NK-92 (cell line): ENCODE results near the gene GADD45G.

Source experiments
- DNase-seq: peaks from one replicate; lab custom pipeline; 2025; ENCODE audit not compliant: unreplicated experiment; lab: John Stamatoyannopoulos, UW

The GADD45G gene

DNA sequence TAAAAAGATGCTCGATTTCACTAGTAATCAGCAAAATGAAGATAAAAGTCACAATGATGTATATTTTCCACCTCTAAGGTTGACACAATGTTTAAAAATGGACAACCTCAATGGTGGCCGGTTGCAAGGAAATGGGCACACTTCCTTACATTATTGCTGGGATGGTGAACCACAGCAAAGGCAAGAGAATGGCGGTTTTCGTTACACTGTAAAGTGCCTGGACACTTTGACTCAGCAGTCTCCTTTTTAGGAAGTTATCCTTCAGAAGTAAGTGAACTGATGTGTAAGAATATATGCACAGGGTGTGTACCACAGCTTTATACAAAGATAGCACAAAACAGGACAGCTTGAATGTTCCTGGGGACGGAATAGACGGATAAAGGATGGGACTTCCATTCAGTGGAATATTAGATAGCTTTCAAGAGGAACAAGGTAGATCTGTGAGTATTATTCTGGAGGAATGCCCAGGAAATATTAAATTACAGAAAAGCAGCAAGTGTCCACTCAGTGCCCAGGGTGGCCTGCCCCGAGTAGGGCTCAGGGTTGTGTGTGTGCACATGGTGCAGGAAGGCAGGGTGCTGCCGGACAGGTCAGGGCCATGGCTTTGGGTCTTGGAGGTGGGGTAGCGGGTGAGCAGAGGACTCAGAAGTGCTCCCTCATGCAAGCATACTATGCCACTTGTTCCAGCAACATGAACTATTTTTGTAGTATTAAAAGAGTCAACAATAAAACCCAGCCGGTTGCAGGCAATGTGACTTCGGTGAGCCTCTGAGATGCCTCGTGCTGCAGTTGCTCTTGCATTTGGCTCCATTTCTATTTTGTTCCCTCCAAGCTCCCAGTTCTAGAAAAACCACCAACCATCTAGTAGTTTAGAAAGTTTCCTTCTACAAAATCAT, 24.5 kb downstream of the GADD45G start:
- DNase-seq = no peak

- no peak for DNase-seq
Measured at GRCh38 chr9:89630508-89630907, 25.7 kb downstream of the GADD45G start.

DNA sequence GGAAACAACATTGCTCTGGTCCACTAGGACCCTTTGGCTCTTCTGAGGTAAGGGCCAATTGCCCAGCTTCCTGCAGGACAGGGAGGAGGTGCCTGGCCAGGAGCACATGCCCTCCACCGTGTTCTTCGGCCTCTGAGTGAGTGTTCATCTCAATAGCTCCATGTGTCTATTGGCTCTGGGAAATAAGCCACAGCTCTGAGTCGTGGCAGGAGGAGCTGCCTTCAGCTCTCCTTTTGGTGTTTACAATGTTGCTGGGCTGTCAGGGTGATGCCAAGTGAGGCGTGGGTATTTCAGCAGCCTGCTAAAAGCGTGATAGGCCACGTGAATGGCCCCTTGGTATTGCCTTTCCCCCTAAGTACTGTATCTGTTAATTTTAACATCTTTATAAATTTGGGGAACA, 26.6 kb downstream of the GADD45G start:
- DNase-seq = no peak

DNA sequence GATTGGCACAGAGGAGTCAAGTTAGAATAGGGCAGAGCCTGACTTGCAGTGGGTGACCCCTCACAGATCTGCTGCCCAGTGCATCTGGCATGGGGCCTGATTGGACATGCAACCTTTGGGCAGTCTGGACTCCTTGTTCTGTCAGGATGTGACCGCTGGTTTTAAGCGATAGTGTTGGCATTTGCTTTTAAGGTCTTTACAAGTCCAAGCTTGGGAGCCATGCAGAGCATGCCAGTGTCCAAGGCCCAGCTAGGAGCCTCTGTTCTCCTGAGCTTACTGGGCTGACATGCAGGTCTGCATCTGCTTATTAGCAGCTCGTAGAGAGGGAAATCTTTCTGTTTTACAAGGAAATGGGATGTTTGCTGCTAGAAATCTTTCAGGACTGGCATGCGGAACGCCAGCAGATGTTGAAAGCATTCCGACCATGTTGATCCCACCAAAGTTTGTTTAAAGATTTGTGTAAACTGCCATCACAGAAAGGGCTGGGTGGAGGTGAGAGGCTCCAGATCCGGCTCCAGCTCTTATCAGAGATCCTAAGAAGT, 27.5 kb downstream of the GADD45G start:
- no peak for DNase-seq

DNA sequence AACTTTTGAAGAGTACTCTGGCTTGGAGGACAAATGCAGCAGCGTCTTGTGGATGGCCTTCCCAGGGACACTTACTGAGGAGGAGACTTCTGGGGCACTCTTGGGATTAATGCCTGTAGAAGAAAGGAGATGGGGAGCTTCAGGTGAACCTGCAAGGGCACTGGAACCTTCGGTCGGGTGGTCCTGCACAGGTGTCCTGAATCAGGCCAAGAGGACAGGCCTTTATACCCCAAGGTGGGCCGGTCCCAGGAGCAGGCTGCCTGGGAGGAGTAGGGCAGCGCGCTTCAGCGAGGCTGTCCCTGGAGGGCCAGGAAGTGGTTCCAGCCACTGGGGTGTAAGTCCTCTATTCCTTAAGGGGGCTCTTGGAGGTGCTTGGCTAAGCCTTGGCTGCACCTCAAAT, 27.9 kb downstream of the GADD45G start:
- no peak for DNase-seq

GRCh38 chr9:89633404-89633803, 28.6 kb downstream of the GADD45G start:
- DNase-seq = no peak

DNA sequence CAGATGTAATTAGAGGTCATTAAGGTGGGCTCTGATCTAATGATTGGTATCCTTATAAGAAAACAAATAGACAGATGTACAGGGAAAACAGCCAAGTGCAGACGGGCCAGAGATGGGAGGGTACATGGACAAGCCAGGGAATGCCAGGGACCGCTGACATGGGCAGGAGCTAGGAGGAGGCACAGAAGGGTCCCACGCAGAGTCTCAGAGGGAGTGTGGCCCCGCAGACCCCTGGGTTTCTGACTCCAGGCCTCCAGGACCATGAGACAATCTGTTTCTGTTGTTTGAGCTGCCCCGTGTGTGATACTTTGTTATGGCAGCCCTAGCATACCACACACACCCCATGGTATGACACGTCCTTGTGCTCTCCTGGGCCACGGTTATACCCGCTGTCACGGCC, 29.1 kb downstream of the GADD45G start:
- no peak for DNase-seq

DNA sequence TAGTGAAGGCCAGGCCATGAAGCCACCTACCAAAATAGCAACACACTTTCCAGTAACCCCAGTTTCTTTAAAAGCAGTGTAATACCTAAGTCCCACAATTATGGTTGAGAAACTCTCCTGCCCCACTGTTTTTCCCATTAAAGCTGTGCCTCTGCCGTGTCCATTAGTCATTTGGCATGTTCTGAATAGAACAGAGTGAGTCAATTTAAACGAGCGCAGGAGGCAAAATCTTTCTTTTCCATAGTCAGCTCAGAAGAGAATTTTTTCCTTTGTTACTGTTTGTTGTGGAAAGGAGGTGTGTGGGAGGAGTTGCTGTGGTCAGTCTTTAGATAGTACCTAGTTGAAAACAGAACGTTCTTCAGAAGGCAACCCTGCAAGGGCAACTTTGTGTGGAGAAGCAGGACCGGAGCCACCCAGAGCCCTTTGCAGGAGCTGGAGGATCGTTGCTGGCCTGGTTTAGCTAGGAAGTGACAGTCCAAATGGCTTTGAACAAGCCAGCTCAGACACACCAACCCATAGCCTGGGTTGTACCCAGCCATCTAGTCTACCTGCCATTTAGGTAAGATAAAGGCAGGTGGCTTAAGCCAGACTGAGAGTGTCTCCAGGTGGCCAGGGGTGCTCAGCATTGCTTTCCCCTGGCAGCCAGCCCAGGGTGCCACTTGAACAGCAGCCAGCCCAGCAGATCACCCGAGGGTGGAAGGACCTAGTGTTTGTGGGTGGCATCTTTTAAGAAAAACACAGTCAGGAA, 30.4 kb downstream of the GADD45G start:
- DNase-seq = no peak

DNA sequence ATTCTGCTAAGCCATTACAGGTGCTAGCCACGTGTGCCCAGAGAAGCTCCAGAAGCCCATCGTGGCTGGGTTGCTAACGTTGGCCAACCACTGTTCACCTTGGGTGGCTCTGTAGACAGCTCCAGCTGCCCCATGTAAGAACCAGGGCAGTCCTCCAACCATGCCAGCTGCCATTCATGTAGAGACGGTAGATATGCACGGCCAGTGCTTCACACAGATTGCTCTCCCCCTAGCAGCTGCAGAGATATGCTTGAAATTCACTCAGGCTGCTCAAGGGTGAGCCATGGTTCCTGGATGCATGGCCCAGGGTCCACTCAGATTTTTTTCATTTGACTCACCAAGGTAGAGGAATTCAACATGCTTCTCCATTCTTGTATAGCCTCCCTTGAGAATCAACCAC, 31.0 kb downstream of the GADD45G start:
- DNase-seq = no peak

- DNase-seq = no peak
Measured at GRCh38 chr9:89637787-89638186, 33.0 kb downstream of the GADD45G start.

DNA sequence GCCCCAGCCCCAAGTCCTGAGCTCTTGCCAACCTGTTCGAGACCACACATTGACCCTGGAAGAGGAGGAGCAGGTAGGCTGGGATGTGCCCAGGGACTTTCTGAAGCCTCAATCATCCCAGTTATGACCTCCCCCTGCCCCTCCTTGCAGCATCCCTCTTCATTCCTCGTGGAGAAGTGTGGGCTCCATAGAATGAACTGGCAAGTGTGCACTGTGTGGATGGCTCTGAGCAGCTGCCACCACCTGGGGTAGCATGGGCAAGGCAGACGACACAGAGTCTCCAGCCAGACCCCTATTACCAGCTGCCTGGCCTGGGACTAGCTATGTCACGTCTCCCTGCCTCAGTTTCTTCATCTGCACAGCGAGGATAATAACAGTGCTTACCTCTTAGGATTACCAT, 33.5 kb downstream of the GADD45G start:
- DNase-seq = no peak

- DNase-seq = no peak
Measured at GRCh38 chr9:89638893-89639292, 34.1 kb downstream of the GADD45G start.

DNA sequence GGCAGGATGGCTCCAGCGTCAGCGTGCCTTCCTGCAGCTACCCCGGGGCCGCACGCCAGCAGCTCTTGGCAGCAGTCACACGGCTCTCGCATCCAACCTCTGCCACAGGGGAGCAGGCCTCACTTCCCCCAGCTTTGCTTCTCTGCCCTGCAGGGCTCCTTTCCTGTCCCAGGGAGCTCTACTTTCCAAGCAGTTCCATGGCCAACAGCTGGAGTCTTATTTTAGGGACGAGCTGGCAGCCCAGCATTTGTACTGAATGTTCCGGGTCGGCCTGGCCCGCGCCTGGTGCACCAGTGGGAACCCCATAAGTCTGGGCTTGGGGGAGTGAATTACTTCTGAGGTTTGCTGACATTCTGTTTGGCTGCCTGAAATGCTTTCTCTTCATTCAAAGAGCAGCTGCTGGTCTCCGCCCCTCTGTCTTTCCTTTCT, 34.6 kb downstream of the GADD45G start:
- no peak for DNase-seq

- DNase-seq = no peak
Measured at GRCh38 chr9:89639961-89640360, 35.1 kb downstream of the GADD45G start.

DNA sequence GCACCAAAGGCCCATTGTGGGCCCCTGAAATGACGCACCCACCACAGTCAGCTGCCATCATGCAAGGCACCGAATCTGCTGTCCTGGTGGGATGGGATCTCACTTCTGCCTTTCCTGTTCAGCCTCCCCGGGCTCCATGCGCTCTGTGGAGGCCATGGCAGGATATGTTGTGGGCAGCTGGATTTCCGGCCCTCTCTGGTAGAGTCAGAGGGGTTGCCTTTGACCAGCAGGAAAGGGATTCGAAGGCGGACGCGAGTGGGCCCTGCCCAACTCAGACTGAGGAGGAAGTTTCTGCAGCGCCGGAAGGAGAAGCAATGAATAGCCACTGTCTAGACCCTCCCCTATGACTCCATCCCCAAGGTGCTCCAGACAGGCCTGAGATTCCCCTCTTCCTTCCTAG, 35.5 kb downstream of the GADD45G start:
- no peak for DNase-seq

GRCh38 chr9:89640801-89641200, 36.0 kb downstream of the GADD45G start:
- DNase-seq = no peak

DNA sequence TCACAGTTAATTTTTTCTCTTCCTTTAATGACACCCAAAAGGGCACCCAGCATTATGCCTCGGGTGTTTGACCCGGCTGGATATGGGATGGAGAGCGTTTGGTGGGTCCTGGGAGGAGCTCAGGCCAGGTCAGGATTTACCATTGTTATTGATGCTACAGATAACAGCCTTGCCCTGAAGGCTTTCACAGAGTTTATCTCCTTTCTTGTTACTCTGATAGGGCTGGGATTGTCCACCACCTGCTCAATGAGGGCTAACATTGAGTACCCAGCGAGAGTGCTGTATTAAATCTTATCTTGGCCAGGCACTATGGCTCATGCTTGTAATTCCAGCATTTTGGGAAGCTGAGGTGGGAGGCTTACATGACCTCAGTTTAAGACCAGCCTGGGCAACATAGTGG, 37.2 kb downstream of the GADD45G start:
- DNase-seq = no peak

GRCh38 chr9:89642789-89643188, 38.0 kb downstream of the GADD45G start:
- no peak for DNase-seq

DNA sequence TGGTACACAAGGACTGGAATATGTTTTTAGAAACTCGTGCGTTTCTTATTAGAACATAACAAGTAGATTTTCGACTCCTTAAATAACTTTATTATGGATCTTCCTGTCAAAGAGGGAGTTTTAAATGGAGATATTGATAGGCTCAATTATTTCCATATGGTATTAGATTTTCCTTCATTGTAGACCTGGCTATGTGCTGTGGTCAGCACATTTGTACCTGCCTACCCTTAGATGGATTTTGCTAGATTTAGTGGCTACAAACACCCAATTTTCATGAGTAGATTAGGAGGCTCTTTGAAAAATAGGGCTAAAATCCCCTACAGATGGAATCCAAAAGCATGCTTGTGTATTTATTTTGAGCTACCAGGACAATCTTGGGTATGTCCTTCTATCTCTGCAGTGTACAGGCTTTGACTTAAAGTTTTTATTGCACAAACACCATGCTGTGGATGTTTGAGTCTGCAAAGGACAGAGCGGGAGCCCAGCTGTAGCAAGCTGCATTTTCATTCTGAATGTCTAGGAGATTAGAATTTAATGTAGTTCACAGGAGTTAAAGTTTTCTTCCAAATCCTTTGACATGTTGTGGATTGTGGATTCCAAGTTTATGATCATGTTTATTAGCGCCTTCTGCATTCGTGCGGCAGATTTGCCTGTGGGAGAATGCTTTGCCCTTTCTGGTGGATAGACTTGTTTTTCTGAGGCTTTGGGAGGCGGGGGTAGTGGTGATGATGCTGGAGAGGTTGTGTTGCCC, 41.6 kb downstream of the GADD45G start:
- no peak for DNase-seq

GRCh38 chr9:89647366-89648128, 42.7 kb downstream of the GADD45G start:
- no peak for DNase-seq
